ENCODE measurements around the gene GOLGA6L2.
"Not testable (repeated sequence)": the region's sequence is repeated elsewhere in the genome, so short reads cannot be mapped to it uniquely, and the experiment has no call there.

GOLGA6L2 gene

GRCh38 chr15:23415321-23415865 is 31.6 kb downstream of the GOLGA6L2 start:
- H3K4me3 ChIP-seq (ENCODE audit: low read depth, low read length) = no peak overlapping the region
- DNase-seq (ENCODE audit: low read depth) = no peak
- no peak for TF ChIP-seq CTCF (IDR thresholded peaks at IDR 0.05; ENCODE audit: control insufficient read depth, extremely low read depth, insufficient read depth)

- not testable (repeated sequence) for DNase-seq (ENCODE audit: low read depth); H3K4me3 ChIP-seq (ENCODE audit: low read depth, low read length)
These were observed 34.0 kb downstream of the GOLGA6L2 start for GRCh38 chr15:23412881-23413600.

GRCh38 chr15:23411841-23412240 is 35.2 kb downstream of the GOLGA6L2 start:
- no peak for DNase-seq (ENCODE audit: low read depth)
- H3K4me3 ChIP-seq (ENCODE audit: low read depth, low read length) = no peak overlapping the region
- no peak for TF ChIP-seq CTCF (IDR thresholded peaks at IDR 0.05; ENCODE audit: control insufficient read depth, extremely low read depth, insufficient read depth)

GRCh38 chr15:23403550-23403949 is 43.5 kb downstream of the GOLGA6L2 start:
- DNase-seq (ENCODE audit: low read depth) = peak; percentile 84
- no peak overlapping the region for H3K4me3 ChIP-seq (ENCODE audit: low read depth, low read length)
- no peak for TF ChIP-seq CTCF (IDR thresholded peaks at IDR 0.05; ENCODE audit: control insufficient read depth, extremely low read depth, insufficient read depth)

GRCh38 chr15:23402544-23402943 is 44.5 kb downstream of the GOLGA6L2 start:
- TF ChIP-seq CTCF (IDR thresholded peaks at IDR 0.05; ENCODE audit: control insufficient read depth, extremely low read depth, insufficient read depth) = no peak
- DNase-seq (ENCODE audit: low read depth) = no peak
- no peak overlapping the region for H3K4me3 ChIP-seq (ENCODE audit: low read depth, low read length)

- no peak overlapping the region for H3K4me3 ChIP-seq (ENCODE audit: low read depth, low read length)
- TF ChIP-seq CTCF (IDR thresholded peaks at IDR 0.05; ENCODE audit: control insufficient read depth, extremely low read depth, insufficient read depth) = no peak
- no peak for DNase-seq (ENCODE audit: low read depth)
These were observed 44.9 kb downstream of the GOLGA6L2 start for GRCh38 chr15:23402140-23402539.

GRCh38 chr15:23401627-23402026 is 45.4 kb downstream of the GOLGA6L2 start:
- no peak for DNase-seq (ENCODE audit: low read depth)
- no peak for TF ChIP-seq CTCF (IDR thresholded peaks at IDR 0.05; ENCODE audit: control insufficient read depth, extremely low read depth, insufficient read depth)
- no peak overlapping the region for H3K4me3 ChIP-seq (ENCODE audit: low read depth, low read length)

- DNase-seq (ENCODE audit: low read depth); H3K4me3 ChIP-seq (ENCODE audit: low read depth, low read length): not testable (repeated sequence)
These were observed 47.8 kb downstream of the GOLGA6L2 start for GRCh38 chr15:23399207-23399606.

GRCh38 chr15:23398357-23398756 is 48.7 kb downstream of the GOLGA6L2 start:
- not testable (repeated sequence) for H3K4me3 ChIP-seq (ENCODE audit: low read depth, low read length); DNase-seq (ENCODE audit: low read depth)

All from LNCaP clone FGC (cell line).